H1 (cell line): Measurements from ENCODE around the gene SPATA33.

Source experiments
- BCL11A ChIP-seq, 2 experiments: IDR thresholded peaks; one replicate each; pipeline ENCODE4 v1.6.1; 2011; ENCODE audit warnings: low read depth in 2 of 2, low read length in 2 of 2, mild to moderate bottlenecking in 2 of 2
- CEBPB ChIP-seq: IDR thresholded peaks from 2 replicates; pipeline ENCODE4 v1.6.1; 2012; ENCODE audit warnings: low read depth, low read length
- GTF2F1 ChIP-seq: IDR thresholded peaks from 2 replicates; pipeline ENCODE4 v1.6.1; 2012; ENCODE audit warnings: low read depth, low read length, improper control_type of control experiment, borderline replicate concordance
- JUN ChIP-seq: IDR thresholded peaks from 2 replicates; pipeline ENCODE4 v1.6.1; 2011; ENCODE audit warnings: low read depth, mild to moderate bottlenecking, improper control_type of control experiment, low read length
- TF ChIP-seq, protein P1 (sequence below), 3 experiments: IDR thresholded peaks; 1 replicate in 2 of 3; 2 replicates in 1 of 3; pipeline versions ENCODE4 v1.5.1 to v1.6.1; 2011; ENCODE audit warnings: low read length in 3 of 3, mild to moderate bottlenecking in 3 of 3, inconsistent platforms in 2 of 3, low read depth in 1 of 3, moderate library complexity in 1 of 3; ENCODE audit not compliant: insufficient read depth in 1 of 3; ENCODE audit errors: control extremely low read depth in 1 of 3

- TF ChIP-seq, protein P1, sequence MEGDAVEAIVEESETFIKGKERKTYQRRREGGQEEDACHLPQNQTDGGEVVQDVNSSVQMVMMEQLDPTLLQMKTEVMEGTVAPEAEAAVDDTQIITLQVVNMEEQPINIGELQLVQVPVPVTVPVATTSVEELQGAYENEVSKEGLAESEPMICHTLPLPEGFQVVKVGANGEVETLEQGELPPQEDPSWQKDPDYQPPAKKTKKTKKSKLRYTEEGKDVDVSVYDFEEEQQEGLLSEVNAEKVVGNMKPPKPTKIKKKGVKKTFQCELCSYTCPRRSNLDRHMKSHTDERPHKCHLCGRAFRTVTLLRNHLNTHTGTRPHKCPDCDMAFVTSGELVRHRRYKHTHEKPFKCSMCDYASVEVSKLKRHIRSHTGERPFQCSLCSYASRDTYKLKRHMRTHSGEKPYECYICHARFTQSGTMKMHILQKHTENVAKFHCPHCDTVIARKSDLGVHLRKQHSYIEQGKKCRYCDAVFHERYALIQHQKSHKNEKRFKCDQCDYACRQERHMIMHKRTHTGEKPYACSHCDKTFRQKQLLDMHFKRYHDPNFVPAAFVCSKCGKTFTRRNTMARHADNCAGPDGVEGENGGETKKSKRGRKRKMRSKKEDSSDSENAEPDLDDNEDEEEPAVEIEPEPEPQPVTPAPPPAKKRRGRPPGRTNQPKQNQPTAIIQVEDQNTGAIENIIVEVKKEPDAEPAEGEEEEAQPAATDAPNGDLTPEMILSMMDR (IDR thresholded peaks at IDR 0.05; ENCODE audit: control extremely low read depth in 1 of 3, insufficient read depth in 1 of 3, low read depth in 1 of 3, low read length in 3 of 3), result no peak
- TF ChIP-seq BCL11A (IDR thresholded peaks at IDR 0.05; ENCODE audit: low read depth in 2 of 2, low read length in 2 of 2) (no peak), CEBPB (no peak), JUN (no peak), GTF2F1 (no peak)
These were observed 11.1 kb downstream of the SPATA33 start for GRCh38 chr16:89668790-89669158.
